Measurements from ENCODE around the gene NTNG2. TPM values are rescaled to one million over a fixed set of nuclear protein-coding genes. Genes with fewer than 3 reads are reported as not detected.
A peak's percentile ranks its signal among the peaks of the same experiment; 100 is the strongest.

Gene NTNG2
- total RNA-seq: under 1 TPM; 0.41 to 0.73 (median 0.43) TPM
- long read RNA-seq, donor 1, full-length matches to known transcripts: 1 of 2 reads
- long read RNA-seq, donor 1, partial matches to known transcripts: 0 of 2 reads
- long read RNA-seq, donor 1, other reads (novel, unspliced or antisense): 1 of 2 reads
- long read RNA-seq, donor 2: 0 reads

- intact Hi-C loops (cut with DNase I, micrococcal nuclease): no loop called here
- TF ChIP-seq CTCF (IDR thresholded peaks at IDR 0.05): no peak
- Histone ChIP-seq H3K4me3 (peak within 1 kb of the TSS; percentile 9), H3K36me3 (ENCODE audit: low read depth) (no peaks in the 10 kb centered on the region), H3K9me3 (no peaks in the 10 kb centered on the region), H3K4me1 (ENCODE audit: low read depth) (peaks cover 16% of the 10 kb centered on the region)
- DNase-seq: no peak
- no peak for ATAC-seq
Observed at GRCh38 chr9:132161743-132162184, at the start of gene NTNG2. NTNG2 (plus strand) TSS chr9:132162058; CDS start chr9:132166832, 4,774 bp downstream.

GRCh38 chr9:132114102-132114707 lies 47.7 kb upstream of the NTNG2 start:
- peak; percentile 84 for ATAC-seq
- no peak for TF ChIP-seq CTCF (IDR thresholded peaks at IDR 0.05)
- intact Hi-C loops (cut with DNase I, micrococcal nuclease): no loop called here

GRCh38 chr9:132116583-132116982 lies 45.3 kb upstream of the NTNG2 start:
- H3K36me3 ChIP-seq (ENCODE audit: low read depth): no peaks in the 10 kb centered on the region
- no peak for ATAC-seq
- H3K4me3 ChIP-seq: no peak overlapping the region
- H3K4me1 ChIP-seq (ENCODE audit: low read depth): no peaks in the 10 kb centered on the region
- no peak for TF ChIP-seq CTCF (IDR thresholded peaks at IDR 0.05)
- DNase-seq: no peak
- no peaks in the 10 kb centered on the region for H3K9me3 ChIP-seq
- intact Hi-C loops (cut with DNase I, micrococcal nuclease): no loop called here

More at GRCh38 chr9:132114102-132114707, 47.7 kb upstream of the NTNG2 start:
- DNase-seq: peak in 2 of 3 donors; percentile 74 to 75
- Histone ChIP-seq H3K9me3 (no peaks in the 10 kb centered on the region), H3K4me3 (no peak overlapping the region), H3K36me3 (ENCODE audit: low read depth) (no peaks in the 10 kb centered on the region), H3K4me1 (ENCODE audit: low read depth) (no peaks in the 10 kb centered on the region)

GRCh38 chr9:132117694-132118093 lies 44.2 kb upstream of the NTNG2 start:
- TF ChIP-seq CTCF (IDR thresholded peaks at IDR 0.05): no peak
- Histone ChIP-seq H3K4me3 (no peak overlapping the region), H3K9me3 (no peaks in the 10 kb centered on the region), H3K4me1 (ENCODE audit: low read depth) (no peaks in the 10 kb centered on the region), H3K36me3 (ENCODE audit: low read depth) (no peaks in the 10 kb centered on the region)
- ATAC-seq (no peak), DNase-seq (no peak)
- intact Hi-C loops (cut with DNase I, micrococcal nuclease): no loop called here

GRCh38 chr9:132121021-132121420 lies 40.8 kb upstream of the NTNG2 start:
- intact Hi-C loops (cut with DNase I, micrococcal nuclease): no loop called here
- Histone ChIP-seq H3K9me3 (no peaks in the 10 kb centered on the region), H3K36me3 (ENCODE audit: low read depth) (no peaks in the 10 kb centered on the region), H3K4me3 (no peak overlapping the region), H3K4me1 (ENCODE audit: low read depth) (no peaks in the 10 kb centered on the region)
- no peak for DNase-seq
- TF ChIP-seq CTCF (IDR thresholded peaks at IDR 0.05): no peak
- no peak for ATAC-seq
